Inflammatory macrophage treated with lipopolysaccharide for 4 hours (primary cell): ENCODE results near the gene TDRD1.

Source experiments
- DNase-seq: peaks from one replicate; pipeline ENCODE4 v3.0.0-alpha.2; 2020

TDRD1 gene

DNA sequence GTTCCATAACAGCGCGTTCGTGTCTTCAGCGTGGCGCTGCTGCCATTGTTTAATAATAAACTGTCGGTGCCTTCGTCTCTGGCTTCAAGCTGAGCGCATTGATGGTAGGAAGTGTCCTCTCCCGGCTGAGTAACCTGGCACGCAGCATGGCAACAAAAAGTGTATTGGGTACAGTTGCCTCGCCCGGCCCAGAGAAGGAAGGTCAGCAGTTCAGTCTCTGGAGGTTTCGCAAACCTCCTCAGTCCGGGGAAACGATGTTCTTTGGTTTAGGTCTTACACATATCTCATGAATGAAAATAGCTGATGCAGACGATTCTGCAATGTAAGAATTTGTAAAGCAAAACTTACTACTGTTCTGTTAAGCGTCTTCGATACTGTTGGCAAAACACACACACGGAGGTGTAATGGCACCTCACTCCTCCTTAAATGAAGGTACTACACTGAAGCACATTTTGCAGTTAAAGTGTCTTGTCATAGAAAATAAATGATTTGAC lies 4.4 kb upstream of the TDRD1 start:
- DNase-seq = peak; percentile 85

DNA sequence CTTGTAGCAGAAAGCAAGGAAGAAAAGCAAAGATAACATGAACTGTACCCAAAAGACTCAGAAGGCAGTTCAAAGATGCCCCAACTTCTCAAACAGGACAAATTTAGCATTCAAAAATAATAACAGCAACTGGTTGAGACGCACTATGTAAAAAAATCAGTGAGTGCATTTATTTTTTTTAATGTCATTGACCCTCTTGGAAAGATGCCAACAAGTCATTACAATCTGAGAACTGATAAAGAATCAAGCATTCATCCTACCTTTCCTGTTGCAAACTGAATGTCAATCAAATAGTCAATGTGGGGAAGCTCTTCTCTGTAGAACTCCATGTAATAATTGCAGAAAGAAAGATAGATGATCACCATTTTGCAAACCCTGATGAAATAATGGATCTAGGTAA lies 3.5 kb upstream of the TDRD1 start:
- DNase-seq = no peak

DNA sequence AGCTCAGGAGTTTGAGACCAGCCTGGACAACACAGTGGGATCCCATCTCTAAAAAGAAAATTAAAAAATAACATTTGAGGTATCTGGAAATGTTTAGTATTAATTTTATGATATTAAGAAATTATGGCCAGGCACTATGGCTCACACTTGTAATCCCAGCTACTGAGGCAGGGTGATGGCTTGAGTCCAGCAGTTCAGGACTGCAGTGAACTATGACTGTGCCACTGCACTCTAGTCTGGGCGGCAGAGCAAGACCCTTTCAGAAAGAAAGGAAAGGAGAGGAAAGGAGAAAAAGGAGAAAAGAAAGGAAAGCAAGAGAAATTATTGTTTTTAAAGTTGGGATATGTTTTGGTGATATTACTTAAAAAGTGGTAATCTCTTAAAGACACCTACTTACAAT lies 2.6 kb upstream of the TDRD1 start:
- DNase-seq = no peak

DNA sequence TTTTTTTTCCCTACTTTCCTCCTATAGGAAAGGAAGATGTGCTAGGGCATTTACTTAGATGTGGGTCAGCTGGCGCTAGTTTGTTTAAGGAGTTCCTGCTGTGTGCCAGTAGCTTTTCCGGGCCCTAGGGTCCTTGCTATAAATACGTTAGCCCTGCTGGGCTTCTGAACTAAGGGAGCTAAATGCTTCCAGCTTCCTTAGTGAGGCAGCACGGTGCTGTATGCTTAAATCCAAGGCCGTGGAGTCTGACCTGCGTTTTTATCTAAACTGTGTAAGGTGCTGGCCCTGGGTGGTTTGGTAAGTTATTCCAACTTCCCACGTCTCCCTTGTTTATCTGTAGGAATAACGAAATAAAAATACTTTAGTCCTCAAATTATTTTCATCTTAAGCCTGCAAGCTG lies 594 bp downstream of the TDRD1 start:
- DNase-seq = no peak

DNA sequence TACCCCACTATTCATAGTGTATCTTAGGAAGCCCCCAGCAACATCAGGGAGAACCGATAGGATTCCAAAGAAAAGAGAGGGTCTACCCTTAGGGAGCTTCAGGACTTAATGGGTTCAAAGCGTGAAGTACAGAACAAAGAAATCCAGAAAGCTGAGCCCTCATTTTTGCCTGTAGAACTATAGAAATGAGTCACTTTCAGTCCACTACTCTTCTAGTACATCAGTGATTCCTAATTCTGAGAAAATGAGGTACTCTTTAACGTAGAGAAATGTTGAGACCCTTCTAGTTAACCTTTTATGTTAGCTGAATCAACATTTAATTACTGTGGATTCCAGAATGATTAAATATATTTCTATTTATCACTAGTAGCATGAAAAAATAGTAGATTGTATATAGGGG lies 1.8 kb downstream of the TDRD1 start:
- DNase-seq = no peak

DNA sequence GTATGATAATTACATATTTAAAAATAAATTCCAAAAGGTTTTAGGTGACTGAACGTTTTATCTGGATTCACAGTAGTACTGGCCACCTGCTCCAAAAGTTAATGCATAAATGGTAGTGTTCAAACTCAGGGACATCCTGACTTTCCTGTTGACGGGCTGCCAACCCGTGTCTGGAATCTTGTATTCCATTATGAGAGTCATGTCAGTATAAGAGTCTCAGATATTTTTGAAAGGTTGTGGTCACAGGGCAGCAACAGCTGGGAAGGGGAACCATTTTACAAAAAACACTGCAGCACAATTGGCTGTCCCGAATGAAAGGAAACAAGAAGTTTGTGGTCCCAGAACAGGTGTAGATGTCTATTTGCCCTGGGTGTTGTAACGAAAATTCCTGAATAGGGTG lies 2.8 kb downstream of the TDRD1 start:
- DNase-seq = no peak

DNA sequence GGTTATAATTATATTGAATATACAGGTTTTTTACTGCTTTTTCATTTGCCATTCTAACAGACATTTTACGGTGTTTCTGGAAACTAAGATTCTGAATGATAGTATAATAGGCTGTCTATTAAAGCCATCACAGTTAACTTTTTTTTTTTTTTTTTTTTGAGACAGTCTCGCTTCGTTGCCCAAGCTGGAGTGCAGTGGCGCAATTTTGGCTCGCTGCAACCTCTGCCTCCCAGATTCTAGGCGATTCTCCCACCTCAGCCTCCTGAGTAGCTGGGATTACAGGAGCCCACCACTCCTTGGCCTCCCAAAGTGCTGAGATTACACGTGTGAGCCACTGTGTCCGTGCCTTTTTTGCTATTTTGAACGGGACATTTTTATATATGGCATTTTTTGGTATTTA lies 4.4 kb downstream of the TDRD1 start:
- no peak for DNase-seq

DNA sequence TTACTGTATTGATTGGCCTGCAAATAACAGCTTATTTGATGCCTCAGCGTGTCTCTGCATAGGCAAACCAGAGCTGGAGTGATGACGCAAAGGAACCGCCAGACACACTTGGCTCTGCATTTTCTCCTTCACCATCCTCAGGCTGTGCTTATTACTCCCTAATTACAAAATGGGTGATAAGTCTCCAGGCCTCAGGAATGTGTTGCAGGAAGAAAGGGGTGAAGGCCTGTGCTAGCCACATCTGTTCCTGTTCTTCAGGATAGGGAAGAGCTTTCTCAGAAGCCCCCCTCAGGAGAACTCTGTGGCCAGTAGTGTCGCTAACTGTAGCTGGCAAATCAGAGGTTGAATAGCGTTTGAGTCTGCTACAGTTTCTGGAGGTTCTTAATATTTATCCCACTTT lies 5.1 kb downstream of the TDRD1 start:
- no peak for DNase-seq

DNA sequence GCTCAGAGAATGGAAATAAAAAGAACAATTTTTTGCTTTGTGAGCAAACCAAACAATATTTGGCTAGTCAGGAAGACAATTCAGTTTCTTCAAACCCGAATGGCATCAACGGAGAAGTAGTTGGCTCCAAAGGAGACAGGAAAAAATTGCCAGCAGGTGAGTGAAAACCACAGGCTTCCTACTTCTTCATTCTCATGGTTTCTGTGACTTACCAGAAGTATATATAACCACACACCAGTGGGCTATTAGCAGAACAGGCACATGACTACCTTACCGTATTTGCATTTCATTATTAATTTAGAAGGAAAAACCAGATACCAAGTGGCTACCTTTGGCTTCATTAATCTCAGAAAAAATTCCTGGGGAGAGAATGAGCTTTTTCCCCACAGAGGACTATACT lies 8.8 kb downstream of the TDRD1 start:
- DNase-seq = no peak

DNA sequence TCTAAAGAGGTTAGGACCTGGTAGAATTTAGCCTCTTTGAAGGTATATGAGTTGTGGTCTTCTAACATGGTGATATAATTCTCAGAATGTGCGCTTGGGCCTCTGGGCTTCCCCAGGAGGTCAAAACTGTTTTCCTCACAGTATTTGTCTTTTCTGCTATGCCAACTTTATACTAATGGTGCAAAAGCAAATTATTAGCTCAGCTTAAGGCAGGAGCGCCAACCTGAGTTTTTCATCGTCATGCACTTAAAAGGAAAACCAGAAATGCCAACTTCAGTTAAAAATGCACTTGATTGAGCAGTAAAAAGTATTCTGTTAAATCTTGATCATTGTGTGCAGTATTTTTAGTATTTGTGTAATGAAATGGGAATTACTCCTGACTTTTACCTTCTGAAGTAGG lies 9.7 kb downstream of the TDRD1 start:
- no peak for DNase-seq

DNA sequence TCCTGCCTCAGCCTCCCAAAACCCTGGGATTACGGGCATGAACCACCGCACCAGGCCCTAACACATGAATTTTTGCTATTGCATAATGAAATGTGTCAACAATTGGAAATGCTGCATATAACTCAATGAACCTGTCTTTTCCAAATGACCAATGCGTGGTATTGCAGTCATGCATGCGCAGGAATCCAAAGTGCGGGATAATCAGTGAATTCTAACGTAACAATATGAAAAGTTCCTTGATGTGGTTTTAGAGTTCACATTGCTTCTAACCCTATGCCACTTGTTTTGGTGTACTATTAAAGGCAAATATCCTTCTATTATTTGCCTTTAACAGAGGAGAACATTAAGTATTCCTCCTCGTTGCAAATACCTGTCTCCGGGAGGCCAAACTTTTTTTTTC lies 10.5 kb downstream of the TDRD1 start:
- DNase-seq = no peak

DNA sequence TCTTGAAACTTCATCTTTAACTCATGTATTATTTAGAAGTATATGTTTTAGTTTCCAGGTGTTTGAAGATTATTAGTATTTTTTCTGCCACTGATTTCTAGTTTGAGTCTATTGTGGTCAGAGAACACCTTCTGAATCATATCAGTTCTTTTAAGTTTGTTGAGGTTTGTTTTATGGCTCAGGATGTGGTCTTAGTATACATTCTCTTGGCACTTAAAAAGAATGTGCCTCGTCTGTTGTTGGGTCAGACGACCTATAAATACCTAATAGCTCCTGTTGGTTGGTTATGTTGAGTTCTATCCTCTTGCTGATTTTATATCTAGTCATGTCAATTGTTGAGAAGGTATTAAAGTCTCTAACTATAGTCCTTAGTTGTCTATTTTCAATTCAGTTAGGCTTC lies 15.9 kb downstream of the TDRD1 start:
- no peak for DNase-seq

DNA sequence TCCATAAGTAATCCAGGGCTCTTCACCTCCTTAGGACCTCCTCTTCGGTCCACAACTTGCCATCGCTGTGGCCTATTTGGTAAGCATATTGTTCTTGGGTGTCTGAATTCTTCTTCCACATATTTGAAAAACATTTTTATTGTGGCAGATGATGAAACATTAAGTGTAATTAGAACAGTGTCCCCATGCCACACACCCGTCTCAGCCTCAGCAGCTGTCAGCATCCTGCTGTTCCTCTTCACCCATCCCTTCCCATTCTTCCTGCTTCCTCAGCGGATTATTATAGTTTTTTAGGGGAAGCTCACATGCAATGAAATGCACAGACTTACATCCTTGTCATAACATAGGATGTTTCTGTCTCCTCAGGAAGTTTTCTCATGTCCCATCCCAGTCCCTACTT lies 20.1 kb downstream of the TDRD1 start:
- DNase-seq = no peak

DNA sequence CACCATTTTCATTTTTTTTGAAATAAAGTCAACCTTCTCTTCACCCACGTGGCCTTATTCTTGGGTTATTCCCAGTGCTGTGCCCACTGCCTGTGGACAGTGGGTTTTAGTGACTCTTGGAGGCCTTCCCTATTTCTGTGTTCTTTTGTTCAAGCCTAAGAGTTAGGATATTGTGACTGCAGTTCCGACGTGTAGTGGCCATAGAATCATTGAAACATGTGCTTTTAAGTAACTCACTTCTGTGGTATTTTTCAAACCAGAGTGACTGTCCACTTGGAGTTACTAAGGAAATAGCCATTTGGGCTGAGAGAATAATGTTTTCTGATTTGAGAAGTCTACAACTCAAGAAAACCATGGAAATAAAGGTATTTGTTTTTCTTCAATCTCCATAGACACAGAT lies 23.7 kb downstream of the TDRD1 start:
- no peak for DNase-seq

DNA sequence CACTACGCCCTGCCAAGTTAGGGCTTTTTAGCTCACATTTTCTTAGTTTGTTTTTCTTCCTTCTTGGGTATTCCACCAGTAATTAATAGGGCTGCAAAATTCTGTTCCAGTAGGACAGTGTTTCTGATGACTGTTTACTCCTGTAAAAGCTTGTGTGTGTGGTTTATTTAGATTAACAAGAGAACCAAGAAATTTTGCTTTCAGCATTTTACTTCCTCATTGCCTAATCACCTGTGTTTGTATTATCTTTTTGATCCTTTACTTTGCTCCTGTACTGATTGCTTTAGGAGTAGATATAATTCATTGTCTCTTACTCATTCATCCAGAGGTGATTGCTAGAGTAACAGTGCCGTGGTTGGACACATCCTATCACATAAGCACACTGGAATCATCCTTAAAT lies 27.7 kb downstream of the TDRD1 start:
- DNase-seq = no peak

DNA sequence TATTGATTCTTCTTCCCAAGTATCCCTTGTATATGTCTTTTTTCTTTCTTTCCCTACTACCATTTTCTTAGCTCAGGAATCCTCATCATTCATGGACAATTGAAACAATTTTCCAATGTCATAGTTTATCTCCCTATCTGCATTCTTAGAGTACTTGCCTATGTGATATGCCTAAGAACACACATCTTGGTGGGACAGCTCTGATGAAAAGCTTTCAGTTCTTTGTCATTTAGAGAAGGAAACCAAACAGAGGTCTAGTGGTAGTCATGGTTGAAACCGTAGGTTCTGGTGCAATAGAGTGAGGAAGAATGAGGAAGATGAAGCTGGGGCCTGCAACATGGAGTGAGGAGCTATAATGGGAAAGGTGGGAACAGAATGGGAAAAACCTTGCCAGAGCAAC lies 28.2 kb downstream of the TDRD1 start:
- DNase-seq = no peak

DNA sequence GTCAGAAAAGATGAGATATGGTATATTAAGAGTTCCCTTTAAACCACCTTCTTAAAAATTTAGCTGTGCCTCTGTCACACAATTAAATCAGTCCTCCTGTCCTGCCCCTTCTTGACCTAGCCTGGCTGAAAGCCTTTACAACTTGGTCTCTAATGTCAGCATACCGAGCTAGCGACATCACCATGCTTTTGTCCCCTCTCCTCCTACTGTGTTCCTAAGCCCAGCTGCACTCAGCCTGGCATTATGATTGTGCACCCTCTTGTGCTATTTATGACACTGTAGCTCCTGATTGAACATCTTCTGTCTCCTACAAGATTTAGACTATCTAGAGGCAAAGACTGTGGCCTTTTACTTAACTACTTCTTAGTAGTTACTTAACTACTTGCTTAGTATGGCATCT lies 29.2 kb downstream of the TDRD1 start:
- no peak for DNase-seq

DNA sequence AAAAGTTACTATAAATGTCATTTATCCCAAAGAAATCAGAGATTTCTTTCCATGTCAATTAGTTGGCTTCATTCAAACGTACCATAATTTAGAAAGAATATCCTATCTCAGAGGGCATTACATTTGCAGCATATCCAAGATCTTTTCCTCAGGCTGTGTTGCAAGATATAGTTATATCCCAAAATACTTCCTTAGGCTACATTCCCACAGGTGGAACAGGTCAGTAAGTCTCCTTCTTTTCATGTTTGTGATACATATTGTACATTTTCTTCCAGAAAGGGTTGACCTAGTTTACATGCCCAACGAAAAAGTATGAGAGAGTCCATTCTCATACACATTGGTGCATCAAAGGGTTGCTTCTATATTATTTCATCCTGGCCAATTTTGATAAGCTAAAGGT lies 33.0 kb downstream of the TDRD1 start:
- DNase-seq = no peak

DNA sequence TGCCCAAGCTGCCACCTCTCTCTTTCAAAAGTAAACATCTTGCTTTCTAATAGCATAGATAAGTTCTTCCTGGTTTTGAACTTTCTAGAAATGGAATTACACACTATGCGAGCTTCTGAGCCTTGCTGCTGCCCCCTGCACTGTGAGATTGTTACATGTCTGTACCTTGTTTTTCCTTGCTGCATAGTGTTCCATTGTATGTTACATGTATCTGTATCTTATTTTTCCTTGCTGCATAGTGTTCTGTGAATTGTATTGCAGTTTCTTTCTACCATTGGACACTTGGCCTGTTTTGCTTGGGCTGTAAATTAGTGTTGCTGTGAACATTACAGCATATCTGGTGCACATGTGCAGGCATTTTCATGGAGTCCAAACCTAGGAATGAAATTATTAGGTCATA lies 35.9 kb downstream of the TDRD1 start:
- no peak for DNase-seq

DNA sequence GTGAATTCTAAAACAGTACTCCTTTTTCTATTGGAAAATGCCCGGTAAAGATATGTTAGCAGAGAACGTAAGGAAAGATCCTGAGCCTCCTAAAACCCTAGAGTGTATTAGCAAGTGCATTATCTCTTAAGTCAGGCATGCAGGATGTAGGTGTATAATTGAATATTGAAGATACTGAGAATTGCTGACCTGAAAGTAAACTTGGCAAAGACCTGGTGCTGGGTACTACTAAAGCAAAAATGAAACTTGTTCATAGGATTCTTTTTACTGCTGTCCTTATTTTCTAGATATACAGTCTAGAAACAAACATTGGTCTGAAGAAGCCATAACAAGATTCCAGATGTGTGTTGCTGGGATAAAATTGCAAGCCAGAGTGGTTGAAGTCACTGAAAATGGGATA lies 41.1 kb downstream of the TDRD1 start:
- no peak for DNase-seq

DNA sequence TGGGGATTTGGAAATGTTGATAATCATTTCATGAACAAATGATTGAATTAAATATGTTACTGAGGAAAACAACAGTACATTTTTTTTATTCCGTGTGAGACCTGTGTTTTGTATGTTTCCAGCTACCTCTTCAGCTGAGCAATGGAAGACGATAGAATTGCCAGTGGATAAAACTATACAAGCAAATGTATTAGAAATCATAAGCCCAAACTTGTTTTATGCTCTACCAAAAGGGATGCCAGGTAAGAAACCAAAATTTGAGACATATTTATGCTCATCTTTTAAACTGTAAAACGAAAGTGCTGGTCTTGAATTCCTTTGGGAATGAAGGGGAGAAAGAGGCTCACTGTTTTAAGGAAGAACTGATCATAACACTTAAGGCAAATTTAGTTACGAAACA lies 42.1 kb downstream of the TDRD1 start:
- DNase-seq = no peak

DNA sequence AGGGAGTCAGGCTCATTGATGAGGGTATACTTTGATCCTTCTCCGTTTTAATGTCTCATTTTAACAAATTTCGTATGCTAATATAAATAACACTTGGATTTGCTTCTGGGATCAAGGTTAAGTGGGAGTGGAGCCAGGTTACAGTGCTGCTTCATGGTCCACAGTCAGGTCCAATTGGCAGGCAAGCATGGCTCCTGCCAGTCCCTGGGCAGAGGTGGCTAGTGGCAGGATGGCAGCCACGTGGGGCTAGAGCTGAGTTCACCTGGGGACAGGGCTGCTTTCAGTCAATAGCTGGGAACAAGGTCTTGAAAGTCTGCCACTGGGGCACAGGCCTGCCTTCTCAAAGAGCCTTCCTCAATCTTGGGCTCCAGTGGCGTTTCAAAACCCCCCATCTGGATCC lies 43.9 kb downstream of the TDRD1 start:
- DNase-seq = no peak

DNA sequence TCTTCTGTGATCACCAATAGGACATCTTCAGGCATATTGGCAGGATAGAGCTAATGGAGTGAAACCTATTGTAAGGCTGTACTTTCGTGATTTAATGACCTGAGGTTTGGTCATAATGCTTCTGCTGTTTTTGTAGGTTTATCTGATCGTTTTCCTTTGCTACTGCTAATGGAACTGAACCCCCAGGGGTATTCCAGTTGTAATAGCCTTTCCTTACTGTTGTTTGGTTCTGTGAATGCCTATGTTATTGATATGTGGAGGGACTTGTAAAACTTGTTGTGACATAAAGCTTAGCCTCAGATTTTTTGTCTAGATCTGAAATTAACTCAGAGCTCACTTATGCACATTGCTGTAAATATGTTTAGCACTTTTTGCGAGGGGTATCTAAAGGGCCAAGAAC lies 49.0 kb downstream of the TDRD1 start:
- no peak for DNase-seq

DNA sequence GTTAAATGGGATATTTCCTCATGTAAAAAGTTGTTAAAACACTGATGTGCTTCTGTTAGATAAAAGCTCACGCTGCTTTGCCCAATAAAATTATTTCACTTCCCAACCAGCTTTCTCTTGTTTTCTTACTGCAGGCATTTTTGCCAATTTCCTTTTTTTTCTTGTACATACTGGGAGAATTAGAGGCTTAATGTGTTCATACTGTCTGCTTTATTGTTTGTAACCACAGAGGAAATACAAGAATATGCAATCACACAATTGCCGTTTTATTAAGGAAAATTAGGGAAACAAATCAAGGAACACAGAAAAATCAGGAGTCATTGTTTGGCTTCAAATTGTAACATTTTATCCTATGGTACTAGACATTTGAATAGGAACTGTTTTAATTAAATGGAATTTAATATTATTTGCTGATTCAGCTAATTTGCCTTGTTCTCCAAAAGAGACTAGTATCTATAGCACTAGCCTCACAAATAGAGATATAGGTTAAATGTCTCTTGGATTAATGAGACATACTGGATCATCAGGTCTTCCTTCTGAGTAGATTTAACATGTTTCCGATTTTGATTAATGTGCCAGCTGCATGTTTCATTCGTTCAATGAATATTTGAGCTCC lies 53.5 kb downstream of the TDRD1 start:
- DNase-seq = no peak

DNA sequence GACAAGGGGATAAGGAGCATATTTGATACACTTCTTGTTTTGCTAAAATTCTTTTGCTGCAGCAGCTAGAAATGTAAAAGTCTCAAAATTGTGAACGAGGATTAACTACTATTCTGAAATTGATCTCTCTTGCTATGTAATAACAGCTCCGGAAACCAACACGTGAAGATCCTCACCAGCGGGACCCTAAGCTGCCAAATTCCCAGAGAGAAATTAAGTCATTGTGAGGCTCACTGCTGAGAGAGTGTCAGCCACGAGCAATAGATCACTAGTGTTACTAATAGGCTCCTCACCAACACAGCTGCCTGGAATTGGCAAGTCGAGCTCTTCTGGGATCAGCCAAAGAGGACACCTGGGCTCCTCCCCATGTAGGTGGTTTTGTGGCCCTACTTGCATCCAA lies 54.3 kb downstream of the TDRD1 start:
- DNase-seq = no peak

DNA sequence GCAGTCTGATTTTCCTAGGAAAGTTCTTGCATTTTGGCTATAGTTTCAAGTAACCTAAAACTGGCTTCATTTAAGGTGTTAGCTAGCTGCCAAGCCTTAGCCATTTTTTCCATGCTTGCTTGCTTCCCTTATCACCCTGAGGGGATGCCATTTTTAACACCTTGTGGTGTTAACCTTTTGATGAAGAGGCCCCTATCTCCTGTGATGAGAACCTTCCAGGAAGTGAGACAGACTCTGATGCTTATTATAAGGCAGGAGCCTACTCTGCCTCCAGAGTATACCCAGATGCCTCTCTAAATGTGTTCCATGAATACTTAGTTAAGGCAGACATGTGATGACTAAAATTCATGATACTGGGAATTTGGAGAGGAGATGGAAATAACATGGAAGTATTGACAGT lies 55.0 kb downstream of the TDRD1 start:
- DNase-seq = no peak
